Kidney (tissue), 14 donors: Measurements from ENCODE around the gene CFAP251. TPM values are rescaled to one million over a fixed set of nuclear protein-coding genes. Genes with fewer than 3 reads are reported as not detected.

ENCODE experiments used
- DNase-seq, 5 donors: peaks; one replicate each; pipeline ENCODE4 v3.0.0-alpha.2; 2013 to 2020
- FAIRE-seq: peaks from 2 replicates; lab custom pipeline; 2012; peaks lifted over from hg19 to GRCh38; lab: Jason Lieb, UNC
- H3K27ac ChIP-seq, 2 donors: one replicate each; pipeline ENCODE4 v1.7.0; 2013; ENCODE audit warnings: low read depth in 2 of 2, low read length in 2 of 2, inconsistent platforms in 1 of 2
- H3K27me3 ChIP-seq: one replicate; pipeline ENCODE4 v1.7.1; 2013; ENCODE audit warnings: low read length, inconsistent platforms; ENCODE audit not compliant: control insufficient read depth, insufficient read depth
- H3K36me3 ChIP-seq, 3 donors: one replicate each; pipeline versions ENCODE4 v1.7.0 to v1.7.1; 2013; ENCODE audit warnings: low read length in 3 of 3, control low read depth in 1 of 3, inconsistent platforms in 1 of 3; ENCODE audit not compliant: insufficient read depth in 3 of 3, control insufficient read depth in 2 of 3
- H3K4me1 ChIP-seq, 3 donors: one replicate each; pipeline versions ENCODE4 v1.7.0 to v1.7.1; 2013; ENCODE audit warnings: low read length in 3 of 3, inconsistent platforms in 1 of 3, low read depth in 1 of 3; ENCODE audit not compliant: control insufficient read depth in 2 of 3, insufficient read depth in 2 of 3
- H3K4me3 ChIP-seq, 3 donors: one replicate each; pipeline versions ENCODE4 v1.7.0 to v1.8.1; 2013; ENCODE audit warnings: low read length in 3 of 3, control low read depth in 1 of 3, inconsistent platforms in 1 of 3
- H3K9ac ChIP-seq, 3 donors: one replicate each; pipeline versions ENCODE4 v1.7.0 to v1.7.1; 2013; ENCODE audit warnings: low read length in 3 of 3, control low read depth in 1 of 3, inconsistent platforms in 1 of 3
- H3K9me3 ChIP-seq, 3 donors: one replicate each; pipeline versions ENCODE4 v1.7.0 to v1.7.1; 2013; ENCODE audit warnings: low read length in 3 of 3, control low read depth in 1 of 3, inconsistent platforms in 1 of 3; ENCODE audit not compliant: control insufficient read depth in 2 of 3, insufficient read depth in 1 of 3
- intact Hi-C: fragments of 100-400 bp; cut with DNase I; formaldehyde crosslinking; loops from one replicate; pipeline ENCODE4 v1.11.1; 2022
- polyA plus RNA-seq: library from polyadenylated mRNA; stranded (reverse); fragments of 350-450 nt; fragmentation: Illumina TruSeq; extraction: RNeasy Lipid Tissue Mini Kit (QIAGEN cat#74804); gene quantifications from one replicate; pipeline ENCODE4 v1.2.3, GENCODE V29; 2014; ENCODE audit warnings: low read depth, low replicate concordance; ENCODE audit not compliant: insufficient read depth
- total RNA-seq: library from RNA; stranded (reverse); fragmentation: NEBNext Ultra II Directional; extraction: Animal tissue kit (Norgen Biotek cat#: 25700); gene quantifications from one replicate; pipeline ENCODE4 v1.2.1, GENCODE V29; 2021
- TF ChIP-seq, protein P1 (sequence below): IDR thresholded peaks from 3 replicates; pipeline ENCODE4 v1.5.1; 2012; ENCODE audit warnings: mild to moderate bottlenecking, moderate library complexity, borderline replicate concordance; ENCODE audit not compliant: insufficient read depth; ENCODE audit errors: extremely low read depth
- donor health status: control.
- donor health status: control.
- donor health status: control.
- donor health status: control.
- donor health status: control.
- donor health status: DM: yes; HTN: yes; CAD: no.
- donor health status: Normal renal cell carcinoma (clear cell type).

CFAP251 gene
- total and polyA plus RNA-seq, 2 donors from 2014 or later: 2.9 to 10.8 TPM

DNA sequence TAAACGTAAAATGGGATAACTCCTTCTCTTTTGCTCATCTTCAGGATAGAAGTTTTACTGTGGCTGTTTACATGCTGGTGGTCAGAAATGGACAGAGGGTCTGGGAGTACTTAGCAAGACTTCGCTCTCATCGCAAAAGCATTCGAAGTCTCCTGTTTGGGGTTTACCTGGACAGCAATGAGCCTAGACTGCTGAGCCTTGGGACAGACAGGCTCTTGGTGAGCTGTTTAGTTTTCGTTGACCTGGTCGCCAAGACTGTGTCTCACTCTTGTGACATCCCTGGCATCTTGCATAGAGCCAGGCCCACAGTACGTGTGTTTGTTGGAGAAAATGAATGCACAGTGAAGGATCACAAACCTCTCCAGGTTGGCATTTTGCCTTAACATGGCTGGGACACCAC, 42.1 kb downstream of the CFAP251 start:
- Histone ChIP-seq H3K27me3 (no peaks in the 10 kb centered on the region), H3K9ac (no peak overlapping the region), H3K27ac (no peak overlapping the region), H3K4me1 (no peaks in the 10 kb centered on the region), H3K36me3 (peaks cover 0 to 12% (median 0%) of the 10 kb centered on the region in 3 donors), H3K4me3 (no peak overlapping the region), H3K9me3 (no peaks in the 10 kb centered on the region)
- intact Hi-C loops: no loop called here
- TF ChIP-seq, protein P1, sequence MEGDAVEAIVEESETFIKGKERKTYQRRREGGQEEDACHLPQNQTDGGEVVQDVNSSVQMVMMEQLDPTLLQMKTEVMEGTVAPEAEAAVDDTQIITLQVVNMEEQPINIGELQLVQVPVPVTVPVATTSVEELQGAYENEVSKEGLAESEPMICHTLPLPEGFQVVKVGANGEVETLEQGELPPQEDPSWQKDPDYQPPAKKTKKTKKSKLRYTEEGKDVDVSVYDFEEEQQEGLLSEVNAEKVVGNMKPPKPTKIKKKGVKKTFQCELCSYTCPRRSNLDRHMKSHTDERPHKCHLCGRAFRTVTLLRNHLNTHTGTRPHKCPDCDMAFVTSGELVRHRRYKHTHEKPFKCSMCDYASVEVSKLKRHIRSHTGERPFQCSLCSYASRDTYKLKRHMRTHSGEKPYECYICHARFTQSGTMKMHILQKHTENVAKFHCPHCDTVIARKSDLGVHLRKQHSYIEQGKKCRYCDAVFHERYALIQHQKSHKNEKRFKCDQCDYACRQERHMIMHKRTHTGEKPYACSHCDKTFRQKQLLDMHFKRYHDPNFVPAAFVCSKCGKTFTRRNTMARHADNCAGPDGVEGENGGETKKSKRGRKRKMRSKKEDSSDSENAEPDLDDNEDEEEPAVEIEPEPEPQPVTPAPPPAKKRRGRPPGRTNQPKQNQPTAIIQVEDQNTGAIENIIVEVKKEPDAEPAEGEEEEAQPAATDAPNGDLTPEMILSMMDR: no peak
- no peak for DNase-seq
- FAIRE-seq: no peak

DNA sequence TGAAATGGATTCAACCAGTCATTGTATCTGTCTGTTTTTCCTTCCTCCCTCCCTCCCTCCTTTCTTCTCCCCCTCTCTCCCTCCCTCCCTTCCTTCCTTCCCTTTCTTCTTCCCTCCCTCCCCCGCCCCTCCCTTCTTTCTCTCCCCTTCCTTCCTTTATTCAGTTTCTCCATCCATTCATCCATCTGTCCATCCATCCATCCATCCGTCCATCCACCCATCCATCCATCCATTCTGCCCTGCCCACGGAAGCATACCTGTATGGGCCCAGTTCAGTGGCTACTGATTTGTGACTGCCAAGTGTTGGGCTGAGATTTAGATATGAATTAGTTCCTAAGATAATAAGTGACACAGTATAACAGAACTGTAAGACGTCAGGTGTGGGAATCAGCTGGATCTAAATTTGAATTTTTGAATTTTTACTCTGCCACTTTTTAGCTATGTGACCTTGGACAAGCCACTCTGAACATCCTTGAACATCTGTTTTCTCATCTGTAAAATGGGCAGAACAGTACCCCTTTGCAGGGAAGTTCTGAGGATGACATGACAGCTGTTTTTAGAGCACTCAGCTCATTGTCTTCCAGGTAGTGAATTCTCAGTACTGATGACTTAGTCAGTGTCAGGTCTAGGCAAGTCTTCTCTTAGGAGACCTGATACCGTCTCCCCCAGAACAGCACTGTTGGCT, 42.9 kb downstream of the CFAP251 start:
- Histone ChIP-seq H3K4me3 (no peak overlapping the region), H3K27ac (no peak overlapping the region), H3K4me1 (no peaks in the 10 kb centered on the region), H3K9ac (no peak overlapping the region), H3K9me3 (no peaks in the 10 kb centered on the region), H3K36me3 (peaks cover 0 to 12% (median 0%) of the 10 kb centered on the region in 3 donors), H3K27me3 (no peaks in the 10 kb centered on the region)
- DNase-seq (no peak), FAIRE-seq (no peak)
- intact Hi-C loops: no loop called here
- TF ChIP-seq, protein P1: no peak

DNA sequence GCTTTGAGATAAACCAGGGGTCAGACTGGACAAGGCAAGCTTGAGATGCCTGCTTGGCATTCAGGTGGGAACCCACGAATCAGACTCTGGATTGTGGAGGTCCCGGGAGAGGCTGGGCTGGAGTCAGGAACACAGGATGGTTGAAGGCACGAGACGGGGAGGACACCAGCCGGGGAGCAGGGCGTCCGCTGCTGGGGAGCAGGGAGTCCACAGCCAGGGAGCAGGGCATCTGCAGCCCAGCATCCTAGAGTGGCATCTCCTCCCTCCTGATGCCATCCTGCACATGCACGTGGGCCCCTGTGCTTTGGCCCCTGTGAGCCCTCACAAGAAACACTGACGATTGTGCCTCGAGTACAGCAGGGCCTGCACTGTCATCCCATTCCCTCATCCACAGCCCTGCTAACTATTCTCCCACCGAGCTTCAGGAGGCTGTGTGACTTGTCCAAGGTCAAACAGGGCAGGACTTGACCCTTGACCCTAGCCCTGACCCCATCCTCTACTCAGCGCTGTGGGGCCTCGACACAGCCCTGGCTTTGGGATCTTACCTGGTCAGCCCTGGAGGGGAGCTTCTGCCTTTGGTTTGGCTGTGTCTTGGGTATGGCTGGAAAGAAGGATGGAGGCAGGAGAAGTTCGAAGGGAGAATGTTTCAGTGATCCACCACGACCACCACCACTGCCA, 45.1 kb downstream of the CFAP251 start:
- peaks cover 0 to 17% (median 2%) of the 10 kb centered on the region in 3 donors for H3K36me3 ChIP-seq
- no peaks in the 10 kb centered on the region for H3K27me3 ChIP-seq
- TF ChIP-seq, protein P1: no peak
- DNase-seq (no peak), FAIRE-seq (no peak)
- H3K9me3 ChIP-seq: no peaks in the 10 kb centered on the region
- no peaks in the 10 kb centered on the region for H3K4me1 ChIP-seq
- no peak overlapping the region for H3K9ac ChIP-seq
- H3K27ac ChIP-seq: no peak overlapping the region
- intact Hi-C loops: no loop called here
- H3K4me3 ChIP-seq: no peak overlapping the region
